ENCODE measurements around the gene FAM222A. TPM values are rescaled to one million over a fixed set of nuclear protein-coding genes. Genes with fewer than 3 reads are reported as not detected.

The FAM222A gene
- polyA plus RNA-seq, 1 donor (not counting 4 experiments of a cell fraction or from before 2014, with no cell fraction given) = 0.05 TPM

- Histone ChIP-seq H3K79me2 (ENCODE audit: control insufficient read depth, insufficient read depth, low read length) (no peaks in the 10 kb centered on the region), H3K27ac (ENCODE audit: control insufficient read depth, insufficient read depth, low read length) (no peak overlapping the region), H3K9ac (ENCODE audit: control insufficient read depth, extremely low read depth, insufficient read depth, low read length) (no peak overlapping the region), H3K27me3 (ENCODE audit: control insufficient read depth, extremely low read depth, insufficient read depth, low read length) (no peaks in the 10 kb centered on the region), H3K36me3 (ENCODE audit: control insufficient read depth in 2 of 2, extremely low read depth in 1 of 2, insufficient read depth in 2 of 2, low read length in 2 of 2) (no peaks in the 10 kb centered on the region), H3K4me2 (ENCODE audit: control insufficient read depth, extremely low read depth, insufficient read depth, low read depth, low read length) (no peak overlapping the region), H4K20me1 (ENCODE audit: control insufficient read depth, extremely low read depth, insufficient read depth, low read length) (no peaks in the 10 kb centered on the region), H3K4me1 (ENCODE audit: control insufficient read depth, extremely low read depth, insufficient read depth, low read length) (no peaks in the 10 kb centered on the region), H3K4me3 (ENCODE audit: control insufficient read depth in 2 of 3, extremely low read depth in 1 of 3, insufficient read depth in 2 of 3, low read depth in 1 of 3, low read length in 3 of 3) (no peak overlapping the region), H3K9me3 (ENCODE audit: control insufficient read depth, low read depth, low read length) (peaks cover 3% of the 10 kb centered on the region), H2AFZ (ENCODE audit: control insufficient read depth, low read length) (no peak overlapping the region), H3K9me1 (ENCODE audit: control insufficient read depth, extremely low read depth, insufficient read depth, low read length) (no peaks in the 10 kb centered on the region)
- DNase-seq (ENCODE audit: low read depth, low spot score) (no peak), FAIRE-seq (no peak)
- TF ChIP-seq EZH2 (IDR thresholded peaks at IDR 0.05; ENCODE audit: low read length) = no peak
- TF ChIP-seq CTCF (optimal IDR thresholded peaks at IDR 0.05 in 1 of 3, IDR thresholded peaks at IDR 0.05 in 1 of 3, conservative IDR thresholded peaks at IDR 0.05 in 1 of 3; ENCODE audit: extremely low read depth in 1 of 3, insufficient read depth in 2 of 3, low read length in 3 of 3) = no peak
- dilution Hi-C loops (cut with MboI; ENCODE audit: extremely low pct_ligation_motif_present, low sequenced_read_pairs) = no loop called here
Observed at GRCh38 chr12:109764123-109764522, 50.5 kb downstream of the FAM222A start.

GRCh38 chr12:109764776-109765445 is 51.3 kb downstream of the FAM222A start:
- Histone ChIP-seq H3K27ac (ENCODE audit: control insufficient read depth, insufficient read depth, low read length) (no peak overlapping the region), H2AFZ (ENCODE audit: control insufficient read depth, low read length) (no peak overlapping the region), H3K4me3 (ENCODE audit: control insufficient read depth in 2 of 3, extremely low read depth in 1 of 3, insufficient read depth in 2 of 3, low read depth in 1 of 3, low read length in 3 of 3) (no peak overlapping the region), H3K4me1 (ENCODE audit: control insufficient read depth, extremely low read depth, insufficient read depth, low read length) (no peaks in the 10 kb centered on the region), H3K9me3 (ENCODE audit: control insufficient read depth, low read depth, low read length) (peaks cover 3% of the 10 kb centered on the region), H3K4me2 (ENCODE audit: control insufficient read depth, extremely low read depth, insufficient read depth, low read depth, low read length) (no peak overlapping the region), H3K9me1 (ENCODE audit: control insufficient read depth, extremely low read depth, insufficient read depth, low read length) (no peaks in the 10 kb centered on the region), H3K27me3 (ENCODE audit: control insufficient read depth, extremely low read depth, insufficient read depth, low read length) (no peaks in the 10 kb centered on the region), H3K9ac (ENCODE audit: control insufficient read depth, extremely low read depth, insufficient read depth, low read length) (no peak overlapping the region), H3K79me2 (ENCODE audit: control insufficient read depth, insufficient read depth, low read length) (no peaks in the 10 kb centered on the region), H3K36me3 (ENCODE audit: control insufficient read depth in 2 of 2, extremely low read depth in 1 of 2, insufficient read depth in 2 of 2, low read length in 2 of 2) (no peaks in the 10 kb centered on the region), H4K20me1 (ENCODE audit: control insufficient read depth, extremely low read depth, insufficient read depth, low read length) (no peaks in the 10 kb centered on the region)
- TF ChIP-seq CTCF (optimal IDR thresholded peaks at IDR 0.05 in 1 of 3, IDR thresholded peaks at IDR 0.05 in 1 of 3, conservative IDR thresholded peaks at IDR 0.05 in 1 of 3; ENCODE audit: extremely low read depth in 1 of 3, insufficient read depth in 2 of 3, low read length in 3 of 3) (no peak), EZH2 (IDR thresholded peaks at IDR 0.05; ENCODE audit: low read length) (no peak)
- dilution Hi-C loops (cut with MboI; ENCODE audit: extremely low pct_ligation_motif_present, low sequenced_read_pairs) = no loop called here
- DNase-seq (ENCODE audit: low read depth, low spot score) = no peak
- no peak for FAIRE-seq

Measured in keratinocyte (primary cell).